Measurements from ENCODE around the gene D2HGDH. TPM values are rescaled to one million over a fixed set of nuclear protein-coding genes. Genes with fewer than 3 reads are reported as not detected.

Gene D2HGDH
- total RNA-seq, 2 experiments from 2014 or later: 23.2 to 68.1 TPM

GRCh38 chr2:241728627-241729026 lies 5.8 kb upstream of the D2HGDH start:
- H2AFZ ChIP-seq (ENCODE audit: low read length): no peak overlapping the region
- no TSS peak for BruUV-seq (replicated peaks)
- no peak for TF ChIP-seq CTCF (conservative IDR thresholded peaks at IDR 0.05; ENCODE audit: low read length)
- no peak for TF ChIP-seq EZH2phosphoT487 (IDR thresholded peaks at IDR 0.05; ENCODE audit: borderline replicate concordance, low read depth, low read length)
- no peak for DNase-seq (ENCODE audit: low spot score)
- no peak overlapping the region for H3K4me2 ChIP-seq (ENCODE audit: low read length)
- no peak overlapping the region for H3K4me3 ChIP-seq (ENCODE audit: low read depth, low read length, poor library complexity, severe bottlenecking)
- H3K27ac ChIP-seq (ENCODE audit: low read depth, low read length, poor library complexity, severe bottlenecking): no peak overlapping the region
- H3K79me2 ChIP-seq (ENCODE audit: insufficient read depth, low read depth, low read length): no peaks in the 10 kb centered on the region
- intact Hi-C loops (cut with micrococcal nuclease; ENCODE audit: unreplicated experiment): no loop called here
- ChIA-PET POLR2A (no interaction called here), CTCF (ENCODE audit: unreplicated experiment) (no interaction called here)
- no peaks in the 10 kb centered on the region for H3K9me2 ChIP-seq (ENCODE audit: insufficient read depth, low read length)
- no peaks in the 10 kb centered on the region for H4K20me1 ChIP-seq (ENCODE audit: insufficient read depth, low read length)
- peaks cover 12% of the 10 kb centered on the region for H3K36me3 ChIP-seq (ENCODE audit: insufficient read depth, low read length)
- no peaks in the 10 kb centered on the region for H3K9me3 ChIP-seq (ENCODE audit: low read length)
- H3K4me1 ChIP-seq (ENCODE audit: insufficient read depth, low read length, poor library complexity, severe bottlenecking): peaks cover 8% of the 10 kb centered on the region

- no peaks in the 10 kb centered on the region; the same call in 1 of the 2 replicates for H3K36me3 ChIP-seq (ENCODE audit: insufficient read depth, low read length)
- H3K4me2 ChIP-seq (ENCODE audit: low read length): no peak overlapping the region
- H2AFZ ChIP-seq (ENCODE audit: low read length): no peak overlapping the region
- no peak for TF ChIP-seq CTCF (conservative IDR thresholded peaks at IDR 0.05; ENCODE audit: low read length)
- TF ChIP-seq EZH2phosphoT487 (IDR thresholded peaks at IDR 0.05; ENCODE audit: borderline replicate concordance, low read depth, low read length): no peak
- H4K20me1 ChIP-seq (ENCODE audit: insufficient read depth, low read length): no peaks in the 10 kb centered on the region
- no peak for DNase-seq (ENCODE audit: low spot score)
- H3K79me2 ChIP-seq (ENCODE audit: insufficient read depth, low read depth, low read length): no peaks in the 10 kb centered on the region
- H3K4me1 ChIP-seq (ENCODE audit: insufficient read depth, low read length, poor library complexity, severe bottlenecking): peaks cover 15% of the 10 kb centered on the region
- H3K9me2 ChIP-seq (ENCODE audit: insufficient read depth, low read length): no peaks in the 10 kb centered on the region
- POLR2A ChIA-PET: no interaction called here
- BruUV-seq (replicated peaks): no TSS peak
- H3K27ac ChIP-seq (ENCODE audit: low read depth, low read length, poor library complexity, severe bottlenecking): no peak overlapping the region
- H3K4me3 ChIP-seq (ENCODE audit: low read depth, low read length, poor library complexity, severe bottlenecking): no peak overlapping the region
- CTCF ChIA-PET (ENCODE audit: unreplicated experiment): no interaction called here
- no peaks in the 10 kb centered on the region for H3K9me3 ChIP-seq (ENCODE audit: low read length)
- intact Hi-C loops (cut with micrococcal nuclease; ENCODE audit: unreplicated experiment): no loop called here
Measured at GRCh38 chr2:241729868-241730267, 4.6 kb upstream of the D2HGDH start.

- CTCF ChIA-PET (ENCODE audit: unreplicated experiment): no interaction called here
- TF ChIP-seq CTCF (conservative IDR thresholded peaks at IDR 0.05; ENCODE audit: low read length): no peak
- no peak for TF ChIP-seq EZH2phosphoT487 (IDR thresholded peaks at IDR 0.05; ENCODE audit: borderline replicate concordance, low read depth, low read length)
- POLR2A ChIA-PET: no interaction called here
- peaks cover 22% of the 10 kb centered on the region for H3K4me1 ChIP-seq (ENCODE audit: insufficient read depth, low read length, poor library complexity, severe bottlenecking)
- no peaks in the 10 kb centered on the region for H3K9me3 ChIP-seq (ENCODE audit: low read length)
- no peak overlapping the region for H2AFZ ChIP-seq (ENCODE audit: low read length)
- H3K4me3 ChIP-seq (ENCODE audit: low read depth, low read length, poor library complexity, severe bottlenecking): no peak overlapping the region
- no TSS peak for BruUV-seq (replicated peaks)
- no peaks in the 10 kb centered on the region for H3K79me2 ChIP-seq (ENCODE audit: insufficient read depth, low read depth, low read length)
- no peaks in the 10 kb centered on the region for H3K36me3 ChIP-seq (ENCODE audit: insufficient read depth, low read length)
- H3K9me2 ChIP-seq (ENCODE audit: insufficient read depth, low read length): no peaks in the 10 kb centered on the region
- DNase-seq (ENCODE audit: low spot score): no peak
- no peak overlapping the region for H3K4me2 ChIP-seq (ENCODE audit: low read length)
- H4K20me1 ChIP-seq (ENCODE audit: insufficient read depth, low read length): no peaks in the 10 kb centered on the region
- intact Hi-C loops (cut with micrococcal nuclease; ENCODE audit: unreplicated experiment): no loop called here
- no peak overlapping the region for H3K27ac ChIP-seq (ENCODE audit: low read depth, low read length, poor library complexity, severe bottlenecking)
Measured at GRCh38 chr2:241730671-241731293, 3.6 kb upstream of the D2HGDH start.

Measured in OCI-LY7 (cell line).